Spleen (tissue), 11 donors: Measurements from ENCODE around the gene REEP5. TPM values are rescaled to one million over a fixed set of nuclear protein-coding genes. Genes with fewer than 3 reads are reported as not detected.
"Not testable (repeated sequence)": the region's sequence is repeated elsewhere in the genome, so short reads cannot be mapped to it uniquely, and the experiment has no call there.

Experiments used
- DNase-seq: peaks from one replicate; pipeline ENCODE4 v3.0.0-alpha.2; 2020
- H3K27ac ChIP-seq, 8 donors: fragments of 200-600 bp; sonication (generic) in 7 of 8; 1 replicate in 4 of 8; 2 replicates in 4 of 8; pipeline versions ENCODE4 v1.5.0 to v1.8.0; 2016 to 2021; ENCODE audit warnings: inconsistent platforms in 4 of 8, mild to moderate bottlenecking in 4 of 8, moderate library complexity in 1 of 8
- H3K27me3 ChIP-seq, 7 donors: fragments of 200-600 bp; sonication (generic) in 6 of 7; replicated peaks in 1 of 7; 1 replicate in 4 of 7; 2 replicates in 3 of 7; pipeline versions ENCODE4 v1.5.0 to v1.8.0; 2016 to 2021; ENCODE audit warnings: inconsistent platforms in 3 of 7, mild to moderate bottlenecking in 1 of 7
- H3K36me3 ChIP-seq, 6 donors: fragments of 200-600 bp; sonication (generic) in 5 of 6; 1 replicate in 4 of 6; 2 replicates in 2 of 6; pipeline versions ENCODE4 v1.5.0 to v1.8.0; 2016 to 2021; ENCODE audit warnings: inconsistent platforms in 2 of 6
- H3K4me1 ChIP-seq, 6 donors: fragments of 200-600 bp; sonication (generic) in 5 of 6; 1 replicate in 3 of 6; 2 replicates in 3 of 6; pipeline versions ENCODE4 v1.5.0 to v1.8.0; 2016 to 2021; ENCODE audit warnings: inconsistent platforms in 3 of 6
- H3K4me3 ChIP-seq, 8 donors: fragments of 200-600 bp; sonication (generic) in 7 of 8; 1 replicate in 4 of 8; 2 replicates in 4 of 8; pipeline versions ENCODE4 v1.5.0 to v1.8.0; 2016 to 2021; ENCODE audit warnings: inconsistent platforms in 4 of 8, mild to moderate bottlenecking in 4 of 8, moderate library complexity in 2 of 8
- H3K9me3 ChIP-seq, 8 donors: fragments of 200-600 bp; sonication (generic) in 7 of 8; 1 replicate in 4 of 8; 2 replicates in 4 of 8; pipeline versions ENCODE4 v1.5.0 to v1.8.0; 2016 to 2021; ENCODE audit warnings: inconsistent platforms in 4 of 8
- CTCF ChIP-seq, 11 experiments: fragments of 200-600 bp in 7 of 11; fragments of 450-650 bp in 4 of 11; sonication (generic) in 4 of 11; IDR thresholded peaks in 8 of 11; conservative IDR thresholded peaks in 3 of 11; 1 replicate in 7 of 11; 2 replicates in 4 of 11; pipeline versions ENCODE4 v1.4.0 to v1.8.0; 2016 to 2021; ENCODE audit warnings: antibody characterized with exemption in 11 of 11, inconsistent platforms in 4 of 11, mild to moderate bottlenecking in 1 of 11
- POLR2A ChIP-seq, 3 donors: fragments of 450-650 bp; IDR thresholded peaks; one replicate each; pipeline ENCODE4 v1.5.1; 2017; ENCODE audit warnings: antibody characterized with exemption in 3 of 3, mild to moderate bottlenecking in 1 of 3
- POLR2AphosphoS5 ChIP-seq, 3 donors: sonication (generic); formaldehyde crosslinking; IDR thresholded peaks; one replicate each; pipeline ENCODE4 v1.5.1; 2017; ENCODE audit warnings: antibody characterized with exemption in 3 of 3
- WGBS, 5 donors: extraction: QIAGEN DNeasy Blood & Tissue Kit in 3 of 5; methylation state at CpG; one replicate each; pipeline versions ENCODE4 v1.1.5 to v1.1.7; 2013 to 2018; 5-methylcytosine and 5-hydroxymethylcytosine counted together
- intact Hi-C: fragments of 100-400 bp; cut with DNase I; formaldehyde crosslinking; loops from one replicate; pipeline ENCODE4 v1.15.0; 2023; ENCODE audit warnings: low total_unique reads
- polyA plus RNA-seq, 3 donors: library from polyadenylated mRNA; stranded (reverse); fragments of 200-250 nt; gene quantifications; one replicate each; pipeline ENCODE4 v1.2.1, GENCODE V29; 2013
- total RNA-seq, 7 donors: library from RNA; depleted of rRNA in 3 of 7; stranded (reverse); fragments of >200 nt in 3 of 7; fragmentation: NEBNext Ultra II Directional in 4 of 7; extraction: Animal tissue kit (Norgen Biotek cat#: 25700) in 4 of 7; gene quantifications; one replicate each; pipeline versions ENCODE4 v1.1.0 to v1.2.1, GENCODE V29; 2016 to 2021
- donor health status: healthy with polysubstance abuse.
- donor health status: DM: no; HTN: no; CAD: no; lungs with moderate emphysema.
- donor health status: DM: no; HTN: no; CAD: no.
- donor health status: Bipolar disorder and iron deficiency.
- donor health status: healthy.
- donor health status: DM: no; HTN: no; CAD: no.
- donor health status: DM: yes; HTN: yes; CAD: no.

The REEP5 gene
- total and polyA plus RNA-seq, 10 donors = 25.3 to 84.8 (median 60.9) TPM

GRCh38 chr5:112965733-112966306 lies 43.8 kb upstream of the REEP5 start:
- Histone ChIP-seq H3K4me1 (peaks cover 0 to 14% (median 4%) of the 10 kb centered on the region in 6 donors), H3K4me3 (no peak overlapping the region), H3K9me3 (no peaks in the 10 kb centered on the region), H3K27ac (no peak overlapping the region), H3K27me3 (no peaks in the 10 kb centered on the region), H3K36me3 (no peaks in the 10 kb centered on the region)
- WGBS, 5 donors = 75 to 90% (median 85%) methylated on average over 8 of the region's 8 CpGs
- intact Hi-C loops = no loop called here
- DNase-seq = no peak
- no peak for TF ChIP-seq CTCF (IDR thresholded peaks at IDR 0.05 in 8 of 11, conservative IDR thresholded peaks at IDR 0.05 in 3 of 11)
- no peak for TF ChIP-seq POLR2AphosphoS5 (IDR thresholded peaks at IDR 0.05)
- no peak for TF ChIP-seq POLR2A (IDR thresholded peaks at IDR 0.05)

GRCh38 chr5:112963374-112963733 lies 41.3 kb upstream of the REEP5 start:
- 84 to 99% (median 90%) methylated on average over 3 of the region's 3 CpGs for WGBS, 5 donors
- intact Hi-C loops, H3K9me3 ChIP-seq, H3K27me3 ChIP-seq, H3K4me3 ChIP-seq, DNase-seq, H3K36me3 ChIP-seq: not testable (repeated sequence)
- Histone ChIP-seq H3K27ac (peak overlapping the region in 1 of 8 donors; percentile 4), H3K4me1 (peaks cover 0 to 21% (median 6%) of the 10 kb centered on the region in 6 donors)

GRCh38 chr5:112960863-112961504 lies 39.0 kb upstream of the REEP5 start:
- no peak for TF ChIP-seq POLR2A (IDR thresholded peaks at IDR 0.05)
- no peak for TF ChIP-seq CTCF (IDR thresholded peaks at IDR 0.05 in 8 of 11, conservative IDR thresholded peaks at IDR 0.05 in 3 of 11)
- Histone ChIP-seq H3K4me3 (no peak overlapping the region), H3K27ac (no peak overlapping the region), H3K27me3 (no peaks in the 10 kb centered on the region), H3K9me3 (no peaks in the 10 kb centered on the region), H3K4me1 (peaks cover 0 to 21% (median 8%) of the 10 kb centered on the region in 6 donors), H3K36me3 (no peaks in the 10 kb centered on the region)
- 62 to 71% (median 64%) methylated on average over 6 of the region's 6 CpGs for WGBS, 5 donors
- DNase-seq = no peak
- intact Hi-C loops = no loop called here

- no peak overlapping the region for H3K4me3 ChIP-seq
- DNase-seq = no peak
- 89 to 96% (median 96%) methylated on average over 1 of the region's 1 CpG for WGBS, 5 donors
- no peaks in the 10 kb centered on the region for H3K36me3 ChIP-seq
- TF ChIP-seq POLR2A (IDR thresholded peaks at IDR 0.05) (no peak), POLR2AphosphoS5 (IDR thresholded peaks at IDR 0.05) (no peak), CTCF (IDR thresholded peaks at IDR 0.05 in 8 of 11, conservative IDR thresholded peaks at IDR 0.05 in 3 of 11) (no peak)
- H3K4me1 ChIP-seq = peaks cover 0 to 21% (median 8%) of the 10 kb centered on the region in 6 donors
- H3K9me3 ChIP-seq = no peaks in the 10 kb centered on the region
- no peak overlapping the region for H3K27ac ChIP-seq
- H3K27me3 ChIP-seq = no peaks in the 10 kb centered on the region
- intact Hi-C loops = no loop called here
Observed at GRCh38 chr5:112960315-112960714, 38.3 kb upstream of the REEP5 start.

- H3K27me3 ChIP-seq, intact Hi-C loops, H3K36me3 ChIP-seq, H3K4me3 ChIP-seq, H3K27ac ChIP-seq, DNase-seq, H3K9me3 ChIP-seq: not testable (repeated sequence)
- WGBS, 5 donors = 91 to 99% (median 93%) methylated on average over 8 of the region's 8 CpGs
- peaks cover 0 to 21% (median 8%) of the 10 kb centered on the region in 6 donors for H3K4me1 ChIP-seq
Observed at GRCh38 chr5:112959872-112960271, 37.8 kb upstream of the REEP5 start.
